HEK293 (cell line): Measurements from ENCODE around the gene TYSND1.
A peak's percentile ranks its signal among the peaks of the same experiment; 100 is the strongest.

ENCODE experiments used
- EGR2 ChIP-seq: fragments of 450-650 bp; formaldehyde crosslinking; IDR thresholded peaks from 2 replicates; pipeline ENCODE4 v1.5.1; 2016; ENCODE audit warnings: low read depth, missing biosample characterization, missing genetic modification characterization
- GLIS2 ChIP-seq: fragments of 450-650 bp; formaldehyde crosslinking; IDR thresholded peaks from 2 replicates; pipeline ENCODE4 v1.5.1; 2016; ENCODE audit warnings: missing biosample characterization, missing genetic modification characterization
- HOXD13 ChIP-seq: sonication (generic); formaldehyde crosslinking; IDR thresholded peaks from 2 replicates; pipeline ENCODE4 v1.8.0; 2022; ENCODE audit warnings: missing genetic modification reagents, borderline replicate concordance
- KLF1 ChIP-seq: fragments of 450-650 bp; formaldehyde crosslinking; IDR thresholded peaks from 2 replicates; pipeline ENCODE4 v1.5.1; 2016; ENCODE audit warnings: missing biosample characterization, missing genetic modification characterization
- OVOL3 ChIP-seq: fragments of 450-650 bp; formaldehyde crosslinking; IDR thresholded peaks from 2 replicates; pipeline ENCODE4 v1.5.1; 2016; ENCODE audit warnings: missing biosample characterization, missing genetic modification characterization
- SCRT1 ChIP-seq: fragments of 450-650 bp; formaldehyde crosslinking; IDR thresholded peaks from 2 replicates; pipeline ENCODE4 v1.5.1; 2016; ENCODE audit warnings: missing biosample characterization, missing genetic modification characterization, borderline replicate concordance
- SP2 ChIP-seq: fragments of 450-650 bp; formaldehyde crosslinking; IDR thresholded peaks from 2 replicates; pipeline ENCODE4 v1.5.1; 2016; ENCODE audit warnings: missing biosample characterization, missing genetic modification characterization
- WT1 ChIP-seq: fragments of 450-650 bp; formaldehyde crosslinking; IDR thresholded peaks from 2 replicates; pipeline ENCODE4 v1.5.1; 2016; ENCODE audit warnings: missing biosample characterization, missing genetic modification characterization
- ZBTB11 ChIP-seq: fragments of 450-650 bp; formaldehyde crosslinking; conservative IDR thresholded peaks from 2 replicates; pipeline ENCODE4 v1.5.1; 2016; ENCODE audit warnings: low read depth, missing biosample characterization, missing genetic modification characterization
- ZBTB17 ChIP-seq: fragments of 450-650 bp; formaldehyde crosslinking; IDR thresholded peaks from 2 replicates; pipeline ENCODE4 v1.5.1; 2016; ENCODE audit warnings: missing biosample characterization, missing genetic modification characterization
- ZBTB44 ChIP-seq: fragments of 450-650 bp; IDR thresholded peaks from 2 replicates; pipeline ENCODE4 v1.5.1; 2018; ENCODE audit warnings: missing biosample characterization, mild to moderate bottlenecking, missing genetic modification characterization
- ZFP3 ChIP-seq: fragments of 450-650 bp; formaldehyde crosslinking; IDR thresholded peaks from 2 replicates; pipeline ENCODE4 v1.5.1; 2016; ENCODE audit warnings: low read depth, missing biosample characterization, missing genetic modification characterization
- ZNF133 ChIP-seq: fragments of 450-650 bp; formaldehyde crosslinking; IDR thresholded peaks from 2 replicates; pipeline ENCODE4 v1.5.1; 2016; ENCODE audit warnings: missing biosample characterization, missing genetic modification characterization
- ZNF140 ChIP-seq: fragments of 450-650 bp; formaldehyde crosslinking; IDR thresholded peaks from 2 replicates; pipeline ENCODE4 v1.5.1; 2016; ENCODE audit warnings: missing biosample characterization, missing genetic modification characterization
- ZNF16 ChIP-seq: fragments of 450-650 bp; formaldehyde crosslinking; IDR thresholded peaks from 2 replicates; pipeline ENCODE4 v1.5.1; 2016; ENCODE audit warnings: low read depth, missing biosample characterization, missing genetic modification characterization
- ZNF48 ChIP-seq: fragments of 450-650 bp; formaldehyde crosslinking; IDR thresholded peaks from 2 replicates; pipeline ENCODE4 v1.5.1; 2016; ENCODE audit warnings: missing biosample characterization, missing genetic modification characterization
- ZNF513 ChIP-seq: fragments of 450-650 bp; IDR thresholded peaks from 2 replicates; pipeline ENCODE4 v1.5.1; 2018; ENCODE audit warnings: missing biosample characterization, missing genetic modification characterization
- ZNF529 ChIP-seq: fragments of 450-650 bp; formaldehyde crosslinking; IDR thresholded peaks from 2 replicates; pipeline ENCODE4 v1.5.1; 2017; ENCODE audit warnings: missing genetic modification characterization, missing biosample characterization; ENCODE audit not compliant: insufficient replicate concordance
- ZNF530 ChIP-seq: fragments of 450-650 bp; formaldehyde crosslinking; IDR thresholded peaks from 2 replicates; pipeline ENCODE4 v1.5.1; 2016; ENCODE audit warnings: low read depth, missing biosample characterization, missing genetic modification characterization
- ZNF692 ChIP-seq: fragments of 450-650 bp; formaldehyde crosslinking; IDR thresholded peaks from 2 replicates; pipeline ENCODE4 v1.5.1; 2016; ENCODE audit warnings: missing biosample characterization, missing genetic modification characterization
- ZSCAN16 ChIP-seq: fragments of 450-650 bp; formaldehyde crosslinking; IDR thresholded peaks from 2 replicates; pipeline ENCODE4 v1.5.1; 2016; ENCODE audit warnings: missing biosample characterization, missing genetic modification characterization
- TF ChIP-seq, protein P1 (sequence below): fragments of 450-650 bp; formaldehyde crosslinking; IDR thresholded peaks from 2 replicates; pipeline ENCODE4 v1.5.1; 2016; ENCODE audit warnings: missing biosample characterization, missing genetic modification characterization
- TF ChIP-seq, protein P2 (sequence below): fragments of 450-650 bp; formaldehyde crosslinking; IDR thresholded peaks from 2 replicates; pipeline ENCODE4; 2016; ENCODE audit warnings: missing biosample characterization, missing genetic modification characterization
- TF ChIP-seq, protein P3 (sequence below): fragments of 450-650 bp; formaldehyde crosslinking; IDR thresholded peaks from 2 replicates; pipeline ENCODE4 v1.5.1; 2016; ENCODE audit warnings: missing biosample characterization, missing genetic modification characterization

TYSND1 gene

DNA sequence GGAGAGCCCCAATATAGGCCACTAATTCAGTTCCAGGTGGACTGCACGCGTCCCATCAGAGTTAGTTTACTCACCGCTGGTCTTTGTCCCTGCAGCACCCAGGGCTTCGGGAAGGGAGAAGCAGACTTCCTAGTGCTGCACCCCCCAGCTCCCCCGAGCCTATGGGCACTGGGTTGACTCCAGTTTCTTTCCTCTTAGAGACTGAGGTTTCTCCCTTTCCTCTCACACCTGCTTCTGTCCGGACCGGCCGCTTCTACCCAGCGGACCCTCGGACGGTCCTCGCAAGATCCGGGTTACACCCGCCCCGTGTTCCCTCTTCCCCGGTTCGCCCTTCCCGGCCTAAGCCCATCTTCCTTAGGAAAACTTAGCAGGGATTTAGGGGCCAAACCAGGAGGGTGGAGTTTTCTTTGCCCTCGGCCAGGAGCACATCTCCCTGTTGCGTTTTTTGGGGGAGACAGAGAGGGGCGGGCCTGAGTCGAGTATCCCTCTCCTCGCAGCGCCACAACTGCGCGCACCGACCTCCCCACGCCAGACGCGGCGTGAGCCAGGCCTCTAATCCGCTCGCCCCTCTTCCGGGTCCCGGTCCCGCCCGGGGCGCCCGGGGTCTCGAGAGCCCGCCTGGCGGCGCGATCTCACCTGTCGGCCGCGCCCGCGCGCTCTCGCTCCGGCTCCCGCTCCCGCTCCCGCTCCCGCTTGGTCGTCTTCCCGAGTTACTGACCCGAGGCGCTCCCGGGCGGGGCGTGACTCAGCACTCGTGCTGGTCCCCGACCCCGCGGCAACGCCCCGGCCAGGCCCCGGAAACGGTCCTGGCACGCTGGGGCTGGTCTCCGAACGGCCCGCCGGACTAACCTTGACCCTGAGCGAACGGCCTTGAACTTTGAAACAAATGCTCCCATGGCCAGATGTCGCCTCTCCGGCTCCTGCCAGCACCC is 14.1 kb downstream of the TYSND1 start, which contains the start of gene AIFM2 (continued):
- TF ChIP-seq, protein P1, sequence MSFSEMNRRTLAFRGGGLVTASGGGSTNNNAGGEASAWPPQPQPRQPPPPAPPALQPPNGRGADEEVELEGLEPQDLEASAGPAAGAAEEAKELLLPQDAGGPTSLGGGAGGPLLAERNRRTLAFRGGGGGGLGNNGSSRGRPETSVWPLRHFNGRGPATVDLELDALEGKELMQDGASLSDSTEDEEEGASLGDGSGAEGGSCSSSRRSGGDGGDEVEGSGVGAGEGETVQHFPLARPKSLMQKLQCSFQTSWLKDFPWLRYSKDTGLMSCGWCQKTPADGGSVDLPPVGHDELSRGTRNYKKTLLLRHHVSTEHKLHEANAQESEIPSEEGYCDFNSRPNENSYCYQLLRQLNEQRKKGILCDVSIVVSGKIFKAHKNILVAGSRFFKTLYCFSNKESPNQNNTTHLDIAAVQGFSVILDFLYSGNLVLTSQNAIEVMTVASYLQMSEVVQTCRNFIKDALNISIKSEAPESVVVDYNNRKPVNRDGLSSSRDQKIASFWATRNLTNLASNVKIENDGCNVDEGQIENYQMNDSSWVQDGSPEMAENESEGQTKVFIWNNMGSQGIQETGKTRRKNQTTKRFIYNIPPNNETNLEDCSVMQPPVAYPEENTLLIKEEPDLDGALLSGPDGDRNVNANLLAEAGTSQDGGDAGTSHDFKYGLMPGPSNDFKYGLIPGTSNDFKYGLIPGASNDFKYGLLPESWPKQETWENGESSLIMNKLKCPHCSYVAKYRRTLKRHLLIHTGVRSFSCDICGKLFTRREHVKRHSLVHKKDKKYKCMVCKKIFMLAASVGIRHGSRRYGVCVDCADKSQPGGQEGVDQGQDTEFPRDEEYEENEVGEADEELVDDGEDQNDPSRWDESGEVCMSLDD (tag by site-specific recombination), result peak; percentile 37; the same call in 1 of the 2 replicates
- TF ChIP-seq ZNF513 (tag by site-specific recombination), result no peak
- no peak for TF ChIP-seq SCRT1 (tag by site-specific recombination)
- no peak for TF ChIP-seq ZNF48 (tag by site-specific recombination)
- TF ChIP-seq ZNF692 (tag by site-specific recombination), result no peak
- TF ChIP-seq ZNF140 (tag by site-specific recombination), result no peak
- no peak for TF ChIP-seq ZNF133
- TF ChIP-seq, protein P2, sequence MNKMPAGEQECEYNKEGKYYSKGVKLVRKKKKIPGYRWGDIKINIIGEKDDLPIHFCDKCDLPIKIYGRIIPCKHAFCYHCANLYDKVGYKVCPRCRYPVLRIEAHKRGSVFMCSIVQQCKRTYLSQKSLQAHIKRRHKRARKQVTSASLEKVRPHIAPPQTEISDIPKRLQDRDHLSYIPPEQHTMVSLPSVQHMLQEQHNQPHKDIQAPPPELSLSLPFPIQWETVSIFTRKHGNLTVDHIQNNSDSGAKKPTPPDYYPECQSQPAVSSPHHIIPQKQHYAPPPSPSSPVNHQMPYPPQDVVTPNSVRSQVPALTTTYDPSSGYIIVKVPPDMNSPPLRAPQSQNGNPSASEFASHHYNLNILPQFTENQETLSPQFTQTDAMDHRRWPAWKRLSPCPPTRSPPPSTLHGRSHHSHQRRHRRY (tag by site-specific recombination), result no peak
- no peak for TF ChIP-seq GLIS2 (tag by site-specific recombination)
- TF ChIP-seq, protein P3, sequence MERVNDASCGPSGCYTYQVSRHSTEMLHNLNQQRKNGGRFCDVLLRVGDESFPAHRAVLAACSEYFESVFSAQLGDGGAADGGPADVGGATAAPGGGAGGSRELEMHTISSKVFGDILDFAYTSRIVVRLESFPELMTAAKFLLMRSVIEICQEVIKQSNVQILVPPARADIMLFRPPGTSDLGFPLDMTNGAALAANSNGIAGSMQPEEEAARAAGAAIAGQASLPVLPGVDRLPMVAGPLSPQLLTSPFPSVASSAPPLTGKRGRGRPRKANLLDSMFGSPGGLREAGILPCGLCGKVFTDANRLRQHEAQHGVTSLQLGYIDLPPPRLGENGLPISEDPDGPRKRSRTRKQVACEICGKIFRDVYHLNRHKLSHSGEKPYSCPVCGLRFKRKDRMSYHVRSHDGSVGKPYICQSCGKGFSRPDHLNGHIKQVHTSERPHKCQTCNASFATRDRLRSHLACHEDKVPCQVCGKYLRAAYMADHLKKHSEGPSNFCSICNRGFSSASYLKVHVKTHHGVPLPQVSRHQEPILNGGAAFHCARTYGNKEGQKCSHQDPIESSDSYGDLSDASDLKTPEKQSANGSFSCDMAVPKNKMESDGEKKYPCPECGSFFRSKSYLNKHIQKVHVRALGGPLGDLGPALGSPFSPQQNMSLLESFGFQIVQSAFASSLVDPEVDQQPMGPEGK (tag by site-specific recombination), result peak; percentile 72
- no peak for TF ChIP-seq ZFP3 (tag by site-specific recombination)
- no peak for TF ChIP-seq HOXD13
- TF ChIP-seq WT1, result peak; percentile 11; the same call in 1 of the 2 replicates
- no peak for TF ChIP-seq ZBTB44 (tag by site-specific recombination)
- no peak for TF ChIP-seq ZNF530
- no peak for TF ChIP-seq EGR2 (tag by site-specific recombination)
- peak; percentile 66; the same call in 1 of the 2 replicates for TF ChIP-seq ZBTB17 (tag by site-specific recombination)
- TF ChIP-seq ZBTB11 (tag by site-specific recombination), result 0 out of 2 replicates have a peak, but pooled peaks have one; percentile 21
- peak; percentile 73 for TF ChIP-seq SP2 (tag by site-specific recombination)
- no peak for TF ChIP-seq ZNF529 (tag by site-specific recombination)
- no peak for TF ChIP-seq ZNF16 (tag by site-specific recombination)
- peak; percentile 91 for TF ChIP-seq KLF1 (tag by site-specific recombination)
- no peak for TF ChIP-seq OVOL3
- TF ChIP-seq ZSCAN16 (tag by site-specific recombination), result no peak
